Hematopoietic multipotent progenitor cell treated with erythropoietin and hydrocortisone succinate and interleukin-3 and kit ligand, for 6 days (in vitro differentiated cells): ENCODE measurements around the gene MYH15.

Source experiments
- DNase-seq: peaks from one replicate; pipeline ENCODE4 v3.0.0-alpha.2; 2015

The MYH15 gene

DNA sequence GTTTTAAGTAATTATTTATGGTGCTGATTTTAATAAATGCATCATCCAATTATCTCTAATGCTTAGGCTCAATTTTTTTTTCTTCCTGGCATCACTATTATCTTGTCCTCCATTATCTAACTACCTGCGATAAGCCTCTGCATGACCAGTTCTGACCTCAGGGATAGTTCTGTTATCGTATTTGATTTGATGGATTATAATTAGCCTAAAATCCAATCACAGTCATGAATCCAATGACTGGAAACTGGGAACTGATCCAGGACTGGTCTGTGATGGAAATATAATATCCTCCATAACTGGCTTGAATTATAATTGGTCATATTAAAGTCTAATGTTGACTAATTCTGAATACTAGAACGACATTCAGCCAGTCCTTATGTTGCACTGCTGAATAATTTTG, 1.1 kb downstream of the MYH15 start:
- no peak for DNase-seq

DNA sequence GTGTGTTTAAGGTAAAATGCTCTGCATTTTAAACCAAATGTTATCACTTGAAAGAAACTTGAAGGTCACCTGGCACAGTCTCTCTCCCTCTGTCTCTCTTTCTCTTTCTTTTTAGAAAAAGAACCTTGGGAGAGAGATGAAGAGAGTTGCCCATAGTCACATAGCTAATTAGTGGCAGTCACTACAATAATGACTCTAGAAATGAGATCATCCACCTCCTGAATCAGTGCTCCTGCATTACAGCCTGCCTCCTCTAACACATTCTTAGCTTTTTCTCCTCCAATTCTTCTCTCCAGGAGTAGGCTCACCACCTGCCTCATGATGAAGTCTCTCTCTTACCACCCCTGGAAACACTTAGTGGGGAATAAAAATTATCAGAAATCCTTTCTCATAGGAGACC, 2.5 kb downstream of the MYH15 start:
- DNase-seq: no peak

- peak; percentile 49 for DNase-seq
These were observed 4.6 kb downstream of the MYH15 start for GRCh38 chr3:108505811-108506210.

GRCh38 chr3:108503722-108504121, 6.7 kb downstream of the MYH15 start:
- DNase-seq: no peak

- no peak for DNase-seq
These were observed 8.9 kb downstream of the MYH15 start for GRCh38 chr3:108501535-108501934.

GRCh38 chr3:108500728-108501127, 9.7 kb downstream of the MYH15 start:
- DNase-seq: no peak

DNA sequence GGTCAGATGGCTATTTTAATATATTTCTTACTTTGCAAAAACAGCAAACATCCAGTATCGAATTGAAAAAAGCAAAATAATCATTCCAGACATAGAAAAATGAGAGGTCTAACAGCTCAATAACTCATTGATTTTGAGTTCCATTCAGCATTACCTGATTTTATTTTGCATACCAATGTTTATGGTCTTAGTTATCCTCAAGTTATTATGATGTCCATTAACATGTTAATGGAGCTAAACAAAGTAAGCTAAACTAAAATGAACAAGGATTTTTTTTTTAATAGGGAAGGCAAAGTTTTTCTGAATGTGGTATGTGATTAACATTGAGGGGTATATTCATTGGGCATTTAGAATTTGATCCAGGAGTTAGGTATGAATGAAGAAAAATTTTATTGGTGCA, 13.1 kb downstream of the MYH15 start:
- no peak for DNase-seq

DNA sequence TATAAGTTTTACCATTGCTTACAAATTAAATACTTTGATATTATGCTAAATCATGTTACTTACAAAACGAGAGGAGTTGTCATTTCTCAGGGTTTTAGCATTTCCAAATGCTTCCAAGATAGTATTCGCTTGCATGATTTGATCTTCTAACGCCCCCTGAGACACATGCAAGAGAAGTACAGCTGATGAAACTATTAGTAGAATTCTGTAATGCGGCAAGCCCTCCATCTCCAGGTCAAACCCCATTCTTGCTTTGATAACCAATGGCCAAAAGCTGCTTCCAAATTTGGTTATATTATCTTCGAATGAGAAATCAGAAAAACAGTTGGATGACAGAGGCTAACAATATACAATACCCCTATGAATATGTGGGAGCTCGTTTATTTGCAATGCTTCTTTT, 14.7 kb downstream of the MYH15 start:
- no peak for DNase-seq

GRCh38 chr3:108494906-108495531, 15.4 kb downstream of the MYH15 start:
- no peak for DNase-seq

DNA sequence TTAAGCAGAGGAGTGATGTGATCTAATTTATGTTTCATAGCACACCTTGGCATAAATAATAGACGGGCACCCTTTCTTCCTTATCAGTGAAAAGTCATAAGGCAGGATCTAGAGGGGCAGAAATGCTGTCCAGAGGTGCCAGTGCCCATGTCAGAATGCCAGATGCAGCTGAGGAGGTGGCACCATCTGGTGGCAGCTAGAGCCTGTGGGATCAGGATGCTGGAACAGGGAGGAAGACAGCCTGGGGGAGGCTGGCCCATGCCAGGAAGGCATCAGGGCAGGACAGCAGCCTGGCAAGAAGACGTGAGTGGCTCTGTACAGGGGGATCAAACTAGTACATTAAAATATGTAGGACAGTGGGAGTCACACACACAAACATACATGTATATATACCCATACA, 16.5 kb downstream of the MYH15 start:
- DNase-seq: peak; percentile 27

DNA sequence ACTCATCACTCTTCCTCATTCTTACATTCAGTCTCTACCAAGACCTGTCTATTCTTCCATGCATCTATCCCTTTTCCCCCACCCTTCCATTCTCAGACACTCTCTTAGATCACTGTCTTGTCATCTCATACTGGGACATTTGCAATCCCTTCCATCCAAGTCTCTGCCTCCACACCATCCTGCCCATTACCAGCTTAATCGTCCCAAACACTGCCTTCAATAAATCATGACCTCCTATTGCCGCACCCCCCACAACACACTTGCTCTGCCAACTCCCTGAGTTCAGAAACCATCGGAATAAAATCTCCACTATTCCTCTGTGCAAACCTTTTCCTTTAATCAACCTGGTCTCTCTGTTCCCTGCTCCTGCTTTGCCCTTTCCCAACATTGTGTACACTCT, 18.9 kb downstream of the MYH15 start:
- no peak for DNase-seq

- DNase-seq: peak; percentile 74
These were observed 20.6 kb downstream of the MYH15 start for GRCh38 chr3:108489776-108490175.

- DNase-seq: no peak
These were observed 21.8 kb downstream of the MYH15 start for GRCh38 chr3:108488631-108489030.

GRCh38 chr3:108487439-108487838, 23.0 kb downstream of the MYH15 start:
- DNase-seq: no peak

DNA sequence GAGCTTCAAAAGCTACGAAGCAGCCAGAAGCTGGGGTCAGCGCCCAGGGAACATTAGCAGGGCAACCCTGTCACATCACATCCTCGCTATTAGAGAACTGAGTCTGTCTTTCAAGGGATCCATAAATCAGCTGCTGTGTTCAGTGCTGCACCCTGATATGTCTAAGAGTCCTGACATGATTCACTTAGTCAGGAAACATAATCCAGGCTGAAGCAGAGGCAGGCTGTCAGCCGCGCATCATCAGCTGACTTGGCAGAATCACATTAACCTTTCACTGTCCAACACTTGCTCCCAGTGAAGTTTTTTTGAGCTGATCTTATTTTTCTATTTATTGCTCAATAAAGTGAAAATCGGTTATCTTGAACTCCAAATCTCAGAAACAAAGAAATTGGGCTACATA, 23.5 kb downstream of the MYH15 start:
- DNase-seq: no peak

DNA sequence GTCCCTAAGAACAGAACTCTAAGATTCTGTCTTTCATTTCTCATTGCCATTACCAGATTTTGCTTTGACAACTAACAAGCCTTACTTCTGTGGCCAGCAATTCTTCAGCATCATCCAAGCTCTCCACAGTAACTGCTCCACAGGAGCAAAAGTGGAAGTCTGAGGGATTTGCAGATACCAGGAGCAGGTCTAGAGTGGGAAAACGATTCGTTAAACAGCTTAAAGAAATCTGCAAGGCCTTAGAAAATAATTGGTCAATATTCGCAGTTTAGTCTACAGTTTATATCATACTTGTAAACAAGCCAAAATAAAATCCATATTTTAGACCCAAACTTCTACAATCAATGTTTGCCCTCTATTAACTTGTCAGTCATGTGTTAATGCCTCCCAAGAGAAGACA, 24.1 kb downstream of the MYH15 start:
- DNase-seq: no peak

DNA sequence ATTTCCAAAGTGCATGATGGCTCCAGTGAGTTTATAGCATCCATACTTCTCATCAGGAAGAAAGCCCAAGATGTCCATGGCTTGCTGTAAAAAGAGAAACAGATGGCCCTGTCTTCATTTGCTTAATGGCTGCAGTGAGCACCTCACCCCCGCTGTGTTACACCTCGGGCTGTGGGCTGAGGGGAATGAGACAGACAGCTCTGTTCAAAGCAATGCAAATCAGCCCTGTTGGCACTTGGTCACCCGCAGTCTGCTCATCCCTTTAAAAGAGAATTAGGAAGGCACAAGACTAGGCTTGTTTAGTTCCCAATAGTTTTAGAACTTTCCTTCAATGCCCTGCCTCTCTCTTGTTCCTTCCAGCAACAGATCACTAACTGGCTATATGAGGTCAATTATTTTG, 25.2 kb downstream of the MYH15 start:
- DNase-seq: no peak

DNA sequence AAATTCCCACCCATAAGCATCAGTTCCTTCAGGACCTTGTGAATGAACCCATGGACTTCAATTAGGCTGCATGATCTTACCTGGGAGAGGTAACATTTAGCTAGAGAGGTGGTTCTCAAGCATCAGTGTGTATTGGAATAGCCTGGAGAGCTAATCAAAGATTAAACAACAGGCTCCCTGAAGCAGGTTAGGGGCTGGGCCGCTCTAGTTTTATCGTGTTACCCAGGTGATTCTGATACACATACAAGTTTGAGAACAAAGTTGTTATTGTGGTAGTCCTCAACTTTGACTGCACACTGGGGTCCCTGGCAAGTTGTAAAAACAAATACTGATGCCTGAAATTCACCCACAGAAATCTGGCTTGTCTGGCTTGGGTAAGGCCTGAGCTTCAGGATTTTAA, 31.2 kb downstream of the MYH15 start:
- no peak for DNase-seq

DNA sequence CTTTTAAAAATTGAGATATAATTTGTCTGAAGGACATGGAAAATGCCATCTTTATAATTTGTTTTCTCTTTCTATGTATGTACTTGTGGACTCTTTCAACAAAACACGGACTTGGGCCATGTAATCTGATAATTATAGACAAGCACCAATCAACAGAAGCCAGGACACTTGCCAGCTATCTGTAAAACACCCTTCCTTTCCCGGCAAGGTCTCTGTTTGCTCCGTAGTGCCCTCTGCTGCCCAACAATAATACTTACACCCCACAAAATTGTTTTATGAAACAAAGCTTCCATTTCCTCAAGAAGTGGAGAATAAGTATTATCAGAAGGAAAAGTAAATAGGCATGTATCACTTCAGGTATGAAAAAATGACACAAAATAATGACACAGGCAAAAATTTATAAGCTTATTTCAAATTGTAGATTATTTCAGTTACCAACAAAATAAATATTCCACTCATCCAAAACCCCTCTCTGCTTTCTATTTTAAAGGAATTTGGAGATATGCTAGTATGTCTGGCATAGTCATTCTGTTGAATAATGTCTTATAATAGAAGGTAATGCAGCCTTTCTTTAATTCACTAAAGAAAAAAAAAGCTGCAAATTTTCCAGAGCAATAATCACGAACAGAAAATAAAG, 32.8 kb downstream of the MYH15 start:
- peak; percentile 90 for DNase-seq

DNA sequence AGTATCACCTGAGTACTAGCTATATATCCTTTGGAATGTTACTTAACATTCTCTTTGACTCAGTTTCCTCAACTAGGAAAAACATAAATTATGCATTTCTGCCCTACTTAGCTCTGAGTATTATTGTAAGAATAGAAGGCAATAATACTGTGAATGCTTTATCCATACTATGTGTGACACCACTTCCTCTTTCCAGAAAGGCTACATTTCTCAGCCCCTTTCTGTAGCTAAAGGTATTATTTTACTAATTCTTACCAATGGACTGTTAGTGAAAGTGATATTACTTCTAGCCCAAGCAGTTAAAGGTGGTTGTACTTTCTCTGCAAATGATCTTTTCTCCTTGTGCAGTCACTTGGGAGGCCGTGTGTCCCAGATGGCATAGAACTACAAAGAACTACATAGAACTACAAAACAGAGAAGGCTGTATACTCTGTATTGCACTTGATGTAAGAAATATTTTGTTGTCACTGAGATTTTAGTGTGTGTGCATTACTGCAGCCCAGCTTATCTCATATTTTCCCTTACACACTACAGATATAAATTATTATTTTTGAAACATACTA, 35.1 kb downstream of the MYH15 start:
- DNase-seq: peak; percentile 20

DNA sequence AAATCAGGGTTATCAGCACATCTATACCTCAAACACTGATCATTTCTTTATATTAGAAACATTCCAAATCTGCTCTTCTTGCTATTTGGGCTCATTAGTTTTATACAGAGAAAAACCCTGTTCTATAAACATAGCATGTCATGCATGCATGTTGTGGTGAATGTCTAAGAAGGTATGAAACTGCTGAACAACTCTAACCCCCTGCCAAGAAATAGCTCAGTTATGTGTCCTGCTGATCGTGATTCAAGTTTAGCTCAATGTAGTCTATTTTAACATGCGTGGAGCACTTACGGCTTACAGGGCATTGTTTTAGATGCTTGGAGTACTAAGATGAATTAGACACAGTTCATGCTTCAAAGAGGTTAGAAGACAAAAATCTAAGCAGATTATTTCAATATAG, 35.8 kb downstream of the MYH15 start:
- no peak for DNase-seq

DNA sequence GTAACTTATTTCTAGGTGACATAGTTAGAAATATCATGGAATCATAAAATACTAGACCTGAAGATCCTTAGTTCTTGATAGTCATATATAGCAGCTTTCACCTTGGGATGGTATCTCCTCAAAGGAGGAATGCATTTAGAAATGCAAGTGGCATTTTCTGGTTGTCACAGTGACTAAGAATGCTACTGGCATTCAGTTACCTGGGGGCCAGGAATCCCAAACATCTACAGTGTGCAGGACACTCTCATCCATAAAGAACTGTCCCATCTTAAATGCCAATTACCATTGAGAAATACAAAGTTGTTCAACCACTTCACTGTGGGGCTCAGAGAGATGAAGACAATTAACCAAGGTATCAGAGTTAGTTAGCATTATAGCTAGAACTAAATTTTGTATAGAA, 36.7 kb downstream of the MYH15 start:
- no peak for DNase-seq

DNA sequence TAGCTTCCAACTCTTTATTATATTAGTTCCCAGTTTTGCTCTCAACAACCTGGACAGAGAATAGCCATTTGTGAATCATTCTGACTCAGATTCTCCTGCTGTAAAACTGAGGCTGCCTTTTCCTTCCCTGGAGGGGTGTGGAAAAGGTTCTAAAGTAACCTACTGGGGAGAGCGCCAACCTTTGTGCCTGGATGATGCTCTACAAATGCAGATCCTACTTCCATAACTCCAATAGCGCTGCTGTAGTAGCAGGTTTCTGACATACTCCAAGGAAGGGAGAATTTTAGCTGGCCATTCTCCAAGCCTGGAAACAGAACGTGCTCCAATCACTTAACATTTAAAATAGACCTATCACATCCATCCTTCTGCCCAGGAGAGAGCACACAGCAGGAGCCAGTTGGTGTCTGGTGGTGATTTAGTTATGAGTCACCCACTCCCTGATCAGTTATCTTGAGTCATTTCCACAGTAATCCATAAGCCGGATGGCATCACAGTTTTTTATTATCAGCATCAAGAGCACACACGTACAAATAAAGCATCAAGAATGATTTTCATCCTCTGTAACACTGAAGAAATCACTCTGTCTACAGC, 38.3 kb downstream of the MYH15 start:
- DNase-seq: no peak

- no peak for DNase-seq
These were observed 39.0 kb downstream of the MYH15 start for GRCh38 chr3:108471426-108471825.

DNA sequence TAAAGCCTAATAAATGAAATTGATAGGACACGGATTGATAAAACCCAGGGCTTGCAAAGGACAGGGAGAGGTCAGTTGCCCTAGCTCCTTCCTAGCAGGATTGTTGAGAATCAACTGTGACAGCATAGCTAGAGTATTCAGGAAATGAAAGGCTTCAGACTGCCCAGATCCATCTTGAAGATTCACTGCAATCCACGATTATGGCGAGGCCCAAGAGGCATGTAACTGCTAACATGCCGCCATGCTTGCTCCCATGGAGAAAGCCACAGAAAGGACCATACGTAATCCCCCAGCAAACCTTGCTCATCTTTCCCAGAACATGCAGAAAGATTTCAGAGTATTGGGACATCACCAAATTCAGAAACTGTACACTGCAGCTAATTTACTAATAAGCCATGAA, 41.3 kb downstream of the MYH15 start:
- DNase-seq: no peak
